Measurements from ENCODE around the gene CYRIA.

GRCh38 chr2:16650287-16651249 is 15.1 kb downstream of the CYRIA start:
- no peak for TF ChIP-seq RFX5 (IDR thresholded peaks at IDR 0.05)
- TF ChIP-seq CTCF (IDR thresholded peaks at IDR 0.05): no peak
